HUES6 (cell line): Measurements from ENCODE around the gene THUMPD2.

ENCODE experiments used
- H3K27ac ChIP-seq: 2 replicates; pipeline ENCODE4 v1.7.0; 2013; ENCODE audit warnings: low read depth, mild to moderate bottlenecking, low read length, inconsistent platforms
- H3K27me3 ChIP-seq: 2 replicates; pipeline ENCODE4 v1.6.1; 2013; ENCODE audit warnings: low read length; ENCODE audit not compliant: control insufficient read depth, insufficient read depth
- H3K36me3 ChIP-seq: 2 replicates; pipeline ENCODE4 v1.6.1; 2013; ENCODE audit warnings: low read length; ENCODE audit not compliant: control insufficient read depth, insufficient read depth
- H3K4me1 ChIP-seq: 2 replicates; pipeline ENCODE4 v1.6.1; 2013; ENCODE audit warnings: low read length; ENCODE audit not compliant: control insufficient read depth, insufficient read depth
- H3K4me3 ChIP-seq: 2 replicates; pipeline ENCODE4 v1.5.1; 2013; ENCODE audit warnings: low read depth, low read length
- H3K9ac ChIP-seq: one replicate; pipeline ENCODE4 v1.6.1; 2013; ENCODE audit warnings: mild to moderate bottlenecking, low read length
- H3K9me3 ChIP-seq: 2 replicates; pipeline ENCODE4 v1.6.1; 2013; ENCODE audit warnings: low read depth, low read length; ENCODE audit not compliant: control insufficient read depth, insufficient read depth

Gene THUMPD2

GRCh38 chr2:39703181-39703872 is 75.7 kb downstream of the THUMPD2 start:
- H3K36me3 ChIP-seq, result no peaks in the 10 kb centered on the region
- H3K9ac ChIP-seq, result no peak overlapping the region
- H3K27ac ChIP-seq, result no peak overlapping the region
- no peak overlapping the region for H3K4me3 ChIP-seq
- H3K27me3 ChIP-seq, result no peaks in the 10 kb centered on the region
- no peaks in the 10 kb centered on the region for H3K4me1 ChIP-seq
- peaks cover 10% of the 10 kb centered on the region for H3K9me3 ChIP-seq

GRCh38 chr2:39701137-39701536 is 77.9 kb downstream of the THUMPD2 start:
- peaks cover 4% of the 10 kb centered on the region; the same call in 1 of the 2 replicates for H3K4me1 ChIP-seq
- H3K36me3 ChIP-seq, result no peaks in the 10 kb centered on the region
- no peak overlapping the region for H3K27ac ChIP-seq
- H3K9me3 ChIP-seq, result peaks cover 10% of the 10 kb centered on the region
- H3K9ac ChIP-seq, result no peak overlapping the region
- no peak overlapping the region for H3K4me3 ChIP-seq
- no peaks in the 10 kb centered on the region for H3K27me3 ChIP-seq

- Histone ChIP-seq H3K9ac (no peak overlapping the region), H3K27me3 (no peaks in the 10 kb centered on the region), H3K9me3 (peaks cover 10% of the 10 kb centered on the region), H3K4me1 (peaks cover 6% of the 10 kb centered on the region; the same call in 1 of the 2 replicates), H3K27ac (no peak overlapping the region), H3K4me3 (no peak overlapping the region), H3K36me3 (no peaks in the 10 kb centered on the region)
Observed at GRCh38 chr2:39697454-39697853, 81.6 kb downstream of the THUMPD2 start.

DNA sequence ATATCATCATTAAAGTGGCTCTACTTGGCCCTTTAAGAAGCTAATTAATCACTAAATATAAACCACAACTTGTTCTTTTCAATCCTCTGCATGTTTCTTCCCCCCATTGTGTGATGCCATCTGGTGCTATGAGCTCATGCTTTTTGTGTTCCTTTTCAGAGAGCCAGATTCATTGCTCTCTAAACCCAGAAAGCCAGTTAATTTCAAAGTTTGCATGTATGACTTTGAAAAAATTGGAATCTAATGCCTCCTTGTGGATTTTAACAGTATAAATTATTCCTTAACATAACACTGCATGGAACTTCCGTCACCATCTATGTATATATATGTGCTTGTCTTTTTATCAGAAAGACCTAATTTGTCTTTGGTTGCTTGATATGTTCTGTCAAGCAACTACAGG is 82.2 kb downstream of the THUMPD2 start:
- Histone ChIP-seq H3K4me1 (peaks cover 6% of the 10 kb centered on the region; the same call in 1 of the 2 replicates), H3K27me3 (no peaks in the 10 kb centered on the region), H3K27ac (no peak overlapping the region), H3K9me3 (peaks cover 4% of the 10 kb centered on the region; the same call in 1 of the 2 replicates), H3K36me3 (no peaks in the 10 kb centered on the region), H3K4me3 (no peak overlapping the region), H3K9ac (no peak overlapping the region)

GRCh38 chr2:39696101-39696553 is 82.9 kb downstream of the THUMPD2 start:
- H3K9ac ChIP-seq, result no peak overlapping the region
- peaks cover 3% of the 10 kb centered on the region; the same call in 1 of the 2 replicates for H3K9me3 ChIP-seq
- no peak overlapping the region for H3K27ac ChIP-seq
- H3K4me3 ChIP-seq, result no peak overlapping the region
- peaks cover 6% of the 10 kb centered on the region; the same call in 1 of the 2 replicates for H3K4me1 ChIP-seq
- H3K27me3 ChIP-seq, result no peaks in the 10 kb centered on the region
- H3K36me3 ChIP-seq, result no peaks in the 10 kb centered on the region

GRCh38 chr2:39693245-39693644 is 85.8 kb downstream of the THUMPD2 start:
- H3K4me3 ChIP-seq, result no peak overlapping the region
- no peak overlapping the region for H3K27ac ChIP-seq
- no peak overlapping the region for H3K9ac ChIP-seq
- peaks cover 6% of the 10 kb centered on the region; the same call in 1 of the 2 replicates for H3K4me1 ChIP-seq
- no peaks in the 10 kb centered on the region for H3K36me3 ChIP-seq
- peaks cover 10% of the 10 kb centered on the region for H3K9me3 ChIP-seq
- H3K27me3 ChIP-seq, result no peaks in the 10 kb centered on the region

DNA sequence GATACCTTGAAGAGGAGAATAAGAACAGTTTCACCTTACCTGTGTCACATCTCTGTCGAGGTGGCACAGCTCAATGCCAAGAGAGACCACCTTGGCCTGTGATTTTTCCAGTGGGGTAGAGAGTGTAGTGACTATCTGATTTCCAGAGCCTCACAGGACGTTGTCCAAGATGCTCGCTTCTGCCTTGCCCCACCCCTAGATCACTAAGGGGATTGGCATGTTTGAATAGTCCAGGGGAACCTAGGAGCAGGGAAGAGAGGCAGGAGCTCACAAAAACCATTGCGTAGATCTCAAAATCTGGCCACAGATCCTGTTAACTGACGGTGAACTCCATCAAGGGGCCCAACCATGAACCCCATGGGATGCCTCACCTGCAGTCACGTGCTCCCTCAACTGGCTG is 89.2 kb downstream of the THUMPD2 start:
- peaks cover 14% of the 10 kb centered on the region for H3K4me1 ChIP-seq
- H3K9me3 ChIP-seq, result peaks cover 10% of the 10 kb centered on the region
- no peak overlapping the region for H3K4me3 ChIP-seq
- no peak overlapping the region for H3K9ac ChIP-seq
- no peaks in the 10 kb centered on the region for H3K36me3 ChIP-seq
- no peak overlapping the region for H3K27ac ChIP-seq
- no peaks in the 10 kb centered on the region for H3K27me3 ChIP-seq

DNA sequence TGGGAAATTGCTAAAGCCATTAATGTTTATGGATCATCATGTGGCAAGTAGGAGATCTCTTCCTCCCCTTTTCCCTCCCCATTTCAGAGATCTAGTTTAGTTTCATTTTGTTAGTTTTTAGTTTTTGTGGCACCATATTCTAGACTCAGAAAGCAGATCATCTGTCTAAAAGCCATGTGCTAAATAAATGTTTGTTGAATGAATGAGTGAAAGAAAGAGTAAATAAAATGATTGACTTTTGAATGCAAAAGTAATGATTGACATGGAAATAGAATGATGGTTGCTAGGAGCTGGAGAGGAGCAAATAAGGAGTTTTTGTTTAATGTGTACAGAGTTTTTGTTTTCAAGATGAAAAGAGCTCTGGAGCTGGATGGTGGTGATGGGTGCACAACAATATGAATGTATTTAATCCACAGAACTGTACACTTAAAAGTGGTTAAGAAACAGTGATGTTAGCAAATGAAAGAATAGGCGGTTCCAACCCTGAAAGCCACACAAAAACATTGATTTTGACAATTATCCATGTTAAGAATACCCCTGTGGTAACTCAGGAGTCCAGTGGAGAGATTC is 89.7 kb downstream of the THUMPD2 start:
- no peaks in the 10 kb centered on the region for H3K27me3 ChIP-seq
- peaks cover 10% of the 10 kb centered on the region for H3K9me3 ChIP-seq
- no peak overlapping the region for H3K9ac ChIP-seq
- peaks cover 14% of the 10 kb centered on the region for H3K4me1 ChIP-seq
- H3K36me3 ChIP-seq, result no peaks in the 10 kb centered on the region
- H3K27ac ChIP-seq, result no peak overlapping the region
- no peak overlapping the region for H3K4me3 ChIP-seq

DNA sequence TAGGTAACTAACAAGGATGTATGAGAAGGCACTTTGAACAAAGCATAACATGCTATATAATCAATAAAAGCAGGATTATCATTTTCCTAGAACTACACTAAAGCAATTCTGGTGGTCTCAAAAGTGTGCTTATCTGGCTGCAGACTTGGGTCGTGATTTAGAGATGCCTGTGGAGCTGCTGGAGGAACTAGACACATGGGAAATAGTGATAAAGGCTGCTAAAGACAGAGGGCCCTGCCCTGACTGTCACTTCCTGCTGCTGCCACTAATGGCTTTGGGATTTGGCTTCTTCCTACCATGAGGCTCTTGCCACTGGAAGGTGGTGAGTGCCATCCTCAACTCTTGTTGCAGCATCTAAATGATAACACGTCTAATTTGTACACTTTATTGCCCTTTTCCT is 90.9 kb downstream of the THUMPD2 start:
- Histone ChIP-seq H3K4me3 (no peak overlapping the region), H3K9me3 (peaks cover 10% of the 10 kb centered on the region)

DNA sequence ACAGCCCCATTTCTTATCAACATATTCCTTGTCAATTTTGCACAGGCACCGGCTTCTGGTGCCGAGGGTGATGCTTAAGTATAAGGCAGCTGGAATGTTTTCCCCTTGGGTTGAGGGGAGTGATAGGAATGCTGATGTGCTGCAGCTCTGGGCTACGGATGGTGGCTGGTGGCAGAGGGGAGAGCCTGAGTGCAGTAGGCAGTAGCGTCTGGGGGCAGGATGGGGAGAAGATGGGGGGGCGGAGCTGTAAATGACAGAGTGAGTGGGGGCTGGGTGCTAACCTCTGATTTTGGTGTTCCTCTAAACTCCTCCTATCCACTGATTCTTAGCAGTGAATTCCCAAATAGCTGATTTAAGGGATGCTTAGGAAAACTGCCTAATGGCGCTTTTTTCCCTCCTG is 92.6 kb downstream of the THUMPD2 start:
- Histone ChIP-seq H3K27me3 (no peaks in the 10 kb centered on the region), H3K4me3 (no peak overlapping the region), H3K4me1 (peaks cover 14% of the 10 kb centered on the region), H3K36me3 (no peaks in the 10 kb centered on the region), H3K9me3 (peaks cover 10% of the 10 kb centered on the region), H3K9ac (no peak overlapping the region), H3K27ac (no peak overlapping the region)

More for the DNA sequence above, 90.9 kb downstream of the THUMPD2 start:
- H3K27ac ChIP-seq, result no peak overlapping the region
- H3K4me1 ChIP-seq, result peaks cover 14% of the 10 kb centered on the region
- no peaks in the 10 kb centered on the region for H3K36me3 ChIP-seq
- no peak overlapping the region for H3K9ac ChIP-seq
- no peaks in the 10 kb centered on the region for H3K27me3 ChIP-seq
